Hepatocyte (in vitro differentiated cells): Measurements from ENCODE around the gene RIN2.

Experiments
- CTCF ChIP-seq: fragments of 200-600 bp; sonication (generic); IDR thresholded peaks from 2 replicates; pipeline ENCODE4 v1.5.1; 2016; ENCODE audit warnings: antibody characterized with exemption, mild to moderate bottlenecking; ENCODE audit not compliant: poor library complexity
- EZH2 ChIP-seq: fragments of 200-600 bp; sonication (generic); IDR thresholded peaks from 2 replicates; pipeline ENCODE4 v1.6.1; 2016; ENCODE audit warnings: antibody characterized with exemption, mild to moderate bottlenecking, borderline replicate concordance

GRCh38 chr20:19720991-19721390, 37.1 kb upstream of the RIN2 start:
- TF ChIP-seq CTCF (no peak), EZH2 (no peak)
